HG03565 (cell line): ENCODE results near the gene ABHD17A.

Source experiments
- ATAC-seq: cut with Tn5 transposase; IDR thresholded peaks from one replicate; pipeline ENCODE4 v1.9.1; 2021; ENCODE audit warnings: mild to moderate bottlenecking, moderate library complexity; ENCODE audit not compliant: unreplicated experiment

Gene ABHD17A

GRCh38 chr19:1865172-1866010 is 19.9 kb downstream of the ABHD17A start:
- no peak for ATAC-seq

GRCh38 chr19:1864480-1865171 is 20.7 kb downstream of the ABHD17A start:
- ATAC-seq = peak; percentile 22

GRCh38 chr19:1863638-1864479 is 21.4 kb downstream of the ABHD17A start:
- peak; percentile 39 for ATAC-seq

GRCh38 chr19:1863328-1863637 is 22.0 kb downstream of the ABHD17A start, which contains the start of gene KLF16:
Gene KLF16 (minus strand): TSS chr19:1863579. CDS start chr19:1863497, 82 bp downstream.
- ATAC-seq = no peak

- peak; percentile 2 for ATAC-seq
Measured at GRCh38 chr19:1862424-1863327, 22.6 kb downstream of the ABHD17A start.

GRCh38 chr19:1862068-1862423 is 23.2 kb downstream of the ABHD17A start:
- no peak for ATAC-seq

GRCh38 chr19:1861599-1862031 is 23.7 kb downstream of the ABHD17A start:
- no peak for ATAC-seq

GRCh38 chr19:1860821-1861598 is 24.3 kb downstream of the ABHD17A start:
- ATAC-seq = no peak

- no peak for ATAC-seq
Measured at GRCh38 chr19:1860042-1860775, 25.1 kb downstream of the ABHD17A start.

GRCh38 chr19:1859331-1859781 is 25.9 kb downstream of the ABHD17A start:
- ATAC-seq = no peak

GRCh38 chr19:1858412-1859081 is 26.7 kb downstream of the ABHD17A start:
- no peak for ATAC-seq

GRCh38 chr19:1857648-1858326 is 27.5 kb downstream of the ABHD17A start:
- no peak for ATAC-seq

GRCh38 chr19:1856698-1857603 is 28.3 kb downstream of the ABHD17A start:
- no peak for ATAC-seq

- no peak for ATAC-seq
Measured at GRCh38 chr19:1856345-1856697, 29.0 kb downstream of the ABHD17A start.

GRCh38 chr19:1855828-1856255 is 29.5 kb downstream of the ABHD17A start:
- ATAC-seq = no peak

- peak; percentile 38 for ATAC-seq
Measured at GRCh38 chr19:1855040-1855827, 30.1 kb downstream of the ABHD17A start.
